Sciatic nerve (tissue), 2 donors: Measurements from ENCODE around the gene ATP8B3. TPM values are rescaled to one million over a fixed set of nuclear protein-coding genes. Genes with fewer than 3 reads are reported as not detected.

Experiments used
- ATAC-seq: fragments of 200-7000 bp; cut with Tn5 transposase; one replicate; pipeline ENCODE4 v1.9.1; 2020; ENCODE audit warnings: mild to moderate bottlenecking, moderate library complexity
- DNase-seq: peaks from one replicate; pipeline ENCODE4 v3.0.0-alpha.2; 2020; ENCODE audit warnings: low spot score
- intact Hi-C: fragments of 100-400 bp; cut with DNase I; formaldehyde crosslinking; loops from one replicate; pipeline ENCODE4 v1.14.2; 2022
- total RNA-seq: library from RNA; stranded (reverse); fragmentation: NEBNext Ultra II Directional; extraction: Animal tissue kit (Norgen Biotek cat#: 25700); gene quantifications from one replicate; pipeline ENCODE4 v1.2.1, GENCODE V29; 2021
- donor health status: DM: no; HTN: no; CAD: no.
- donor health status: DM: no; HTN: no; CAD: no.

Gene ATP8B3
- total RNA-seq, 1 donor from 2014 or later = 2.3 TPM

DNA sequence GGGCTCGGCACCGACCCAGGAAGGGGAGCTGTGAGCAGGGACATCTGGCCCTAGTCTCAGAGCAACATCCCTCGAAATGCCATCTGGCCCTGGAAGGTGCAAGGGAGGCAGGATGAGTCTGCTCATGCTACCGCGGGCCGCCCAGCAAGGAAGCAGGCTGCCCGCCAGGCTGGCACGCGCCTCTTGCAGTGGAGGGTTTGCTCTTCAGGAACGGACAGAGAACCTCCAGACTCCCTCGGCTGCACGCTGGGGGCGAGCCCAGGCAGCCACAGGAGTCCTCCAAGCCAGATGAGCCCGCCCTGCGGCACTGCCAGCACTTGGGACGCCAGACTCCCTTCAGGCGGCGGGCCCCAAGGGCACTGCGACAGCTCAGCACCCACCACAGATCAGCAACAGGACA, 10.1 kb upstream of the ATP8B3 start:
- DNase-seq (no peak), ATAC-seq (no peak)
- intact Hi-C loops = no loop called here

DNA sequence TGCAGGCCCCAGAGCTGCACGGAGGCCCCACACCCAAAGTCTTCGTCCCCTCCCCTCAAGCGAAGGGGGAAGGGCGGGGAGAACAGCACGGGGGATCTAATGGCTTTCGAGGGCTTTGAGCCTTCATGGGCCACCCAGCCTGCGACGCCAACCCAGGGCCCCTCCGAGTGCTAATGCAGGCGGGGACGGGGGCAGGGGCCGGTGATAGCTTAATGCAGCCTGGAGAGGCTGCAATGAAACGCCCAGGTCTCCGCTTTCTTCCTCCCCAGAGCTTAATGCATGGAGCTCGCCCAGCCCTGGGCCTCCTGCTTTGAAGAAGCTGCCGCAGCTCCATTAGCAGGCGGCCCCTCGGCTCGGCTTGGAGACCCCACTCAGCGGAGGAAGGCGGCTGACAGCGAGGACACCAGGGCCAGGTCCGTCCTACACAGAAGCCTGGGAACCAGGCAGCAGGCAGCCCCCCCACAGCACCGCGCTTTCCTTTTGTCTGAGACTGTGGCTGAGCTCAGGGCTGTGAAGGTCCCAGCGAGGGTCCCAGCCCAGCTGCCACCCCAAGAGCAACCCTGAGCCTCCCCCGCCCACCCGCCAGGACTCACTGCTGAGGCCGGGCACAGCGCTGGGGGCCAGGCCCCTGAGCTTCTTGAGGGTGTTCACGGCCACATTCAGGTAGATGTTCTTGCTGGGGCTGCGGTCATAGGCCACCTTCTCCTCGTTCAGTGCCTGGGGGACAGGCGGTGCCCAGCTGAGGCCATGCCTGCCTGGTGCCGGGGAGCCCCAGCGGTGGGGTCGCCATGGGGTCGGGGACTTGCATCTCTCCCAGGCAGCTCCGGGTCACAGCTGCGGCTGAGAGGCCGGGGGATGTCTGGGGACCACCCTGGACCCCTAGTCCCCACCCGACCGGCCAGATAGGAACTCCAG, 7.5 kb upstream of the ATP8B3 start:
- no peak for DNase-seq
- intact Hi-C loops = no loop called here
- no peak for ATAC-seq

DNA sequence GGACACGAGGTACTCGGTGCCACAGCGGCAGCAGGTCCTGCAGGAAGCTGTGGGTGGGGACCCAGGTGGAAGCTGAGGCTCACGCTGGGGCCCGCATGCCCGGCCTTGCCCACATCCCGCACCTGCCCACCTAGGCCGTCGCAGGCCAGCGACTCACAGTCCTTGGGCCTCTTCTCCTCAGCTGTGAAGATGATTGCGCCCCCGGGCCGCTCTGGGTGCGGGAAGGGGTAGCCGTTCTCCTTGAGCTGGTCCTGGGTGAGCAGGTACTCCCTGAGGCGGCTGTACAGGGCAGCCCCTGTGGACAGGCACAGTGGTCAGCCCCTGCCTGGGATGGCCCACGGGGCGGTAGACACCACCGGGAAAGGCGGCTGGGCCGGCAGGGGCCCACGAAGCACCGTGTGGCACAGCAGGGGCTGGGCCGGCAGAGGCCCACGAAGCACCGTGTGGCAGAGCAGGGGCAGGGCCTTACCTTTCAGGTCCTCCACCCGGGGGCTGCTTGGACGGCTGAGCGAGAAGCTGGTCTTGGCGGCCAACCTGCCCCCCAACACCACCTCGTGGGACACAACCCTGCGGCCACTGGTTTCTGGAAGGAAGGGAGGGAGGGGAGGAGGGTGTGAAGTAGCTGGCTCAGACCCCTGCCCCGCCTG, 6.6 kb upstream of the ATP8B3 start:
- DNase-seq (no peak), ATAC-seq (no peak)
- intact Hi-C loops = no loop called here

DNA sequence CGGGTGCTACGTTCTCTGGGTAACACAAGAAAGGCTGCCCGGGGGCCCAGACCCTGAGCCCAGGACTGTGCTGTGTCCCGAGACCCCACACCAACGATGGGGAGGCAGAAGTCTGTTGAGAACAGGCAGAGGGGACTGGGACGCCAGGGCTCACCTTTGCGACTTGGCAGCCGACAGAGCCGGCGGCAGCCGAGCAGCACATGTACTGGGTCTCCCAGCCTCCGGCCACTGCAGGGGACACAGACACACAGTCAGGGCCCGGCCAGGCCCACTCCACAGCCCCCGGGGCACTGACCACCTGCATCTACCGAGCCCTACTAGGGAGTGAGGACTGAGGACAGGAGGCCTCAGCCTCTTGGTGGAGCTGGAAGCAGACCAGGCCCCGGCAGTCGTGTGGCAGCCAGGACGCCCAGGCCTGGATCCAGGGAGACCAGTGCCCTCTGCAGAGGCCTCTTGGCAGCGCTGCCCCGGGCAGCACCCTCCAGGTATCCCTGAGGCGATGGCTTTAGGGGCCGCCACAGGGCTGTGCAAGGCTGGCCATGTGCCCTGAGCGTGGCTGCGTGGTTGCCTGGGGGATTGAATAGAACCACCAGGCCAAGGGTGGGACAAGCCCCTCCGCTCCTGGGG, 5.6 kb upstream of the ATP8B3 start:
- DNase-seq (no peak), ATAC-seq (no peak)
- intact Hi-C loops = no loop called here

DNA sequence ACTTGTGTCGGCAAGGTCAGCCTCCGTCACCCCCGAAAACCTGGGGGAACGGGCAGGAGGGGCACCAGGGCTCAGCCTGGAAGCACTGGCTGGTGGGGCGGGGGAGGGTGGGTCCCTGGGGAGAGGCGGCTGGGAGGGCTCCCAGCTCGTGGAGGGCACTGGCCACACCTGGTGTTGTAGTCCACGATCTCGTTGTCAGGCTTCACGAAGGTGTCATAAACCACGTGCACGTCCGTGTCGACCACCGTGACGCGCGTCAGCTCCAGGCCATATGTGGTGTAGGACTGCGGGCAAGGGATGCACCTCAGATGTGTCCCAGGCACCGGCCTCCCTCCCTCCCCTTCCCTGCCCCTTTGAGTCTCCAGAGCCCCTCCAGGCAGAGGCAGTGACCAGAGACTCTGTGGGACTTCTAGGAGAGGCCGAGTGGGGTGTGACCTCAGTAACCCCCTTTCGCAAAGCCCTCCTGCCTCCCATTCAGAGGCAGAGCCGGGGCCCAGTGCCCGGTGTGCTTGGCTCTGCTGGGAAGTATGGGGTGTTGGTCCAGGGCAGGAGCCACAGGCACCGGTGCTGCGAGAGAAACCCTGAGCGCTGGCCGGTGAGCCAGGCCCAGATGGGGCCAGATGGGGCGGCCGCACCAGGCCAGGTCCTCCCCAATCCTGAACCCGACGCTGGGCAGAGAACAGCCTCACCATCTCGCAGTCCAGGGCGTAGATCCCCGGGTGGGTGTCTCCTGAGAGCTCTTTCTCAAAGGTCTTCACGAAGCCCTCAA, 4.6 kb upstream of the ATP8B3 start:
- intact Hi-C loops = no loop called here
- DNase-seq (no peak), ATAC-seq (no peak)

DNA sequence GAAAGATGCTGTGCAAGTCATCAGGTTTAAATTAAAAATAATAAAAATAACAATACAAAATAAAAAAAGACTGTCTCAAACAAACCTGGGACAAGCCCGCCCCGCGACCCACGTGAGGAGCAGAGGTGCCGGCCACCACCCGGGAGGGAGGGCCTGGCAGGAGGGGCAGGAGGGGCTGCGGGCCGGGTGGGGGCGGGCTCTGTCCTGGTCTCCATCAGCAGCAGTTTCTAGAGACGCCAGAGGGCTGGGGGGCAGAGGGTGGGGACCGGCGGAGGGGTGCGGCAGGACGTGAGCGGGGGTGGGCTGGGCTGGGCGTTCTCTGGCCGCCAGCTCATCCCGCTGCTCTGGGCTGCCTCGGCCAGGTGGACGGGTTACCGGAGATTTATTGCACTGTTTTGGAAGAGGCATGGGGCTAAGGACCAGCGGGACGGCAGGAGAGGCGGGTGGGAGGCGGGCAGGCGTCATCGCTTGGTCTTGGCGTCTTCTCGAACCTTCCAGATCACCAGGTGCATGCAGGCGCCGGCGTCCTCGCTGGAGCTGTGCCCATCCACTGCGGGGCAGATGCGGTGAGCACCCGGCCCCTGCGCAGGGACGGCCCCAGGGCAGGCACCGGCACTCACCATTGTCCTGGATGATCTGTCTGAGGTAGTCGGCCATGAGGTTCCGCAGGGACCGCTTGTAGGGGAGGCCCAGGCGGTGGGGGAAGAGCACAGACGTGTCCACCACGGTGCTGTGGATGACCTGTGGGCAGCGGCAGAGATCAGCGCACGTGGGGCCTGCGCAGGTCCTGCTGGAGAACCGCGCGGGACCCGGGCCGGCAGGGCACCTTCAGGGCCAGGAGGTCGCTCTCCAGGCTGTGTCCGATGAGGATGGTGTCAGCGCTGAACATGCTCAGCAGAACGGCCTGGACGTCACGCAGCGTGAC, 3.8 kb upstream of the ATP8B3 start:
- ATAC-seq = no peak
- no peak for DNase-seq
- intact Hi-C loops = no loop called here

DNA sequence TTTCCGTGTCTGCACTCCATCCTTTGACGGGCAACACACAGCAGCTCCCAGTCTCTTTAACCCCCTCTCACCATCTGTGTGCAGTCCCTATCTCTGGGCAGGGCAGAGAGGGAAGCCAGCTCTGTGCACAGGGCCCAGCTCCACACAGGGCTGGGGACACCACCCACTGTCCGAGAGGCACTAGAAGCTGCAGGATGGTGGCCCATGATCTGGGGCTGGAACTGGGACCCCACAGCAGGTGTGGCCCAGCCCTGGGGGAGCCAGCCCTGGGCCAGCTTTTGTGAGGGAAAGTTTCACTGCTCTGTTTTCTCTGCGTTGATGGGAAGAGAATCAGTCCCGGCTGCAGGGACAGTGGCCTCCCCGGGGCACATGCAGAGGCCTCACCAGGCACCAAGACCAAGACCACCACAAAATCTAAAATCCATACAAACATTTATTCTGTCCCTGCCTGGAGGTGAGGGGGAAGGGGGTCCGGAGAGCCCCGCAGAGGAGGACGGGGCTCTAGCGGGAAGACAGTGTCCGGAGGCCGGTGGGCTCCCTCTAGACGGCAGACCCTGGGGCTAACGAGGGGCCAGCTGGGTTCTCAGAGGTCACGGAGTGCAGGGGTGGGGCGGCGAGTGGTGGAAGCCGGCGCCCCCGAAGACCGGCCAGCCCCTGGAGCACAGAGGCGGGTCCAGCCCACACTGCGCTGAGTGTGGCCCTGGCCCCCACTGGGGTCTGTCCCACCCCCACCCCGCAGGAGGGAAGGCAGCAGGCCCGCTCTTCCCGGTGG, 2.9 kb upstream of the ATP8B3 start:
- intact Hi-C loops = no loop called here
- no peak for DNase-seq
- ATAC-seq = no peak

DNA sequence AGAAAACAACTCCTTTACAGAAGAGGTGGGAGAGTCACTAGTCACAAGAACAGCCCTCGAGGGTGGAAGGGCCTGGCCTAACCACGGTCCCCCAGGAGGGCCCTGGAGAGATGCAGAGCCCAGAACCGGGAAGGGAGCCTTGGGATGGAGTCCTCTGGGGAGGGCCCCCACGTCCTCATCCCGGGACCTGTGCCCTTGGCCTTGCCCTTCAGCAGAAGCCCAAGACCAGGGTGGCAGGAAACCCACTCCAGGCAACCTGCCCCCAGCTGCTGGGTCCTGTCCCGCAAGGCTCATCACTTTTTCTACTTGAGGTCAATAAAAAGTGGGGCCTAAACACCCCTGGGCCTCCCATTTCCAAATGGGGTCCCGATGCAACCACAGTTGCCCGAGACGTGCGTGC, 2.3 kb upstream of the ATP8B3 start:
- intact Hi-C loops = no loop called here
- ATAC-seq = no peak

DNA sequence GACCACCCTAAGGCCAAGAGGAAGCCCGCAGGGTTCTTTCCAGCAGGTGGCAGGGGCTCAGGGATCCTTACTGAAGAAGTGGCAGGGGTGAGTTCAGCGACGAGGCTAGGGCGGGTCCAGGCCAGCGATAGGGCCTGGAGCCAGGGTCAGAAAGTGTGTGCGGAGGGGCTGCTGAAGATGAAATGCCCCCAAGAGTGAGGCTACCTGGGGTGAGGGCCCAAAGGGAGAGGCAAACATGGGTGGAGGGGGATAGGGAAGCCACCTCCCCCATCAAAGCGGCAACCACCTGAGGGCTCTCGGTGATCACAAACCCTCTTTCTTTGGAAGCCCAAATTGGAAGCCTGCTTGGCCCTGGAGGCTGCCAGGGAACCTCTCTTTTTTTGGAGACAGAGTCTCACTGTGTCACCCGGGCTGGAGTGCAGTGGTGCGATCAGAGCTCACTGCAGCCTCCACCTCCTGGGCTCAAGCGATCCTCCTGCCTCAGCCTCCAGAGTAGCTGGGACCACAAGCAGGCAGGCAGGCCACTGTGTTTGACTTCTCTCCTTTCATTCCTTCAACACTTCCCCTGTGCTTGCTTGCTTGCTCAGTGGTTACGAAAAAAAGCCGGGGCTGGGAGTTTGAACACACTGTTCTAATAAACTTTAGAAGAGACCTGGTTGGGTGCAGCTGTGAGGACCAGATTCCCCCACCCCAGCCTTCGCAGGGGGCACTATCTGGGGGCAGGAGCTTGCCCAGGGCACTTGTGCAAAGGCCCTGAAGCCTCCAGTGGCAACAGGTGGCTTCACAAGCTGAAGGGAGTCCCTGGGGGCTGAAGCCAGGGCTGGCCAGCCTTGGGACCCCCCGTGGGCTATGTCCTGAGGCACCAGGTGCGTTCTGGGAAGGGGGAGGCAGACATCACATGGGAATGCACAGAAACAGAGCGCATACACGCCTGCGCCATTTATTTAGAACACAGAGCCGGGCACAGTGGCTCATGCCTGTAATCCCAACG, 1.4 kb upstream of the ATP8B3 start:
- no peak for ATAC-seq
- intact Hi-C loops = no loop called here
- DNase-seq = no peak

More for the DNA sequence above, 2.3 kb upstream of the ATP8B3 start:
- no peak for DNase-seq

DNA sequence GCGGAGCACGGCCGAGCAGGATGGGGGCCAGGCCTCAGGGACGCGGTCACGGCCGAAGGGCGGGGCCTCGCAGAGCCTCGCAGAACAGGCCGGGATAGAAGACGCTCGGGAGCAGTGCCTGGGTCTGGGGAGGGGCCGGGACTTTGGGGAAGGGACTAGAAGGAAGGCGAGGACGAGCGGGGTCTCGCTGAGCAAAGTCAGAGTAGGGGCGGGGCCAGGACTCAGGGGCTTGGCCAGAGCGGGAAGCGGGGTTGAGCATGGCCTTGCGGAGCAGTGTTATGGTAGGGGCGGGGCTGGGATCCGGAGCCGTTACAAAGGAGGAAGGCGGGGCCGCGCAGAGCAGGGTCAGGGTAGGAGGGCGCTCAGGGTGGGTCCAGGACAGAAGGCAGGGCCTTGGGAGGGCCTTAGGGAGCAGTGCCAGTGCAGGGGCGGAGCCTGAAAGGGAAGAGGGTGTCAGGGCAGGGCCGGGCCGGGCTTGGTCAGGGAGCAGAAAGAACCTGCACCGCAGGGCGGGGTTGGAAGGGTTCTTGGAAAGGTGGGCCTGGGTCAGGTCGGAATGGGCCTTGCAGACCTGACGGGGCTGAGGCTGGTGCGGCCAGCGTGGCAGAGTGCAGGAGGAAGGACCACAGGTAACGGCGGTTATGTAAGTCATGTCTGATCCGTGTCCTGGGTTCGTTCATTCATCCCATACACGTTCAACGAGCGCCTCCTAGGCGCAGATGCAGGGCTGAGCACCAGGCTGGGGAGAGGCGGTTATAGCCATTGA, 533 bp upstream of the ATP8B3 start:
- intact Hi-C loops = no loop called here
- peak; percentile 93 for ATAC-seq

DNA sequence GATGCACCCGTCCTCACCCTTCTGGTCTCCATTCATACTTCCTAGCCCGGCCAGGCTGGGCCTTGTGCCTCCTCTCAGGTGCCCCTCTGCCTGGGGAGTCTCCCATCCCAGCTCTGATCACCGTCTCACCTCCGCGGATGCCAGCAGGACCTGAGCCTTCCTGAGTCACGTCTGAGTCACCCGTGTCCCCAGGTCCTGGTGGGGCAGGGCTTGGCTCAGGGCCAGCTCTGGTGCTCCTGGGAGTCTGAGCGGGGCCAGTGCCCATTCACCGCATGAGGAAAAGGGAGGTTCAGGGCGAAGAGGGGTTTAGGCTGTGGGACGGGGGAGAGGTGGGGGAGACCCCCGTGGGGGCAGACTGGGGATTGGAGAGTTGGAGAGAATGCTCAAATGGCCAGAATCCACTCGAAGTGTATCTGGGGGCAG, 593 bp downstream of the ATP8B3 start:
- intact Hi-C loops = no loop called here
- DNase-seq = peak; percentile 81
- no peak for ATAC-seq

More for the DNA sequence above, 533 bp upstream of the ATP8B3 start:
- DNase-seq = peak; percentile 94

DNA sequence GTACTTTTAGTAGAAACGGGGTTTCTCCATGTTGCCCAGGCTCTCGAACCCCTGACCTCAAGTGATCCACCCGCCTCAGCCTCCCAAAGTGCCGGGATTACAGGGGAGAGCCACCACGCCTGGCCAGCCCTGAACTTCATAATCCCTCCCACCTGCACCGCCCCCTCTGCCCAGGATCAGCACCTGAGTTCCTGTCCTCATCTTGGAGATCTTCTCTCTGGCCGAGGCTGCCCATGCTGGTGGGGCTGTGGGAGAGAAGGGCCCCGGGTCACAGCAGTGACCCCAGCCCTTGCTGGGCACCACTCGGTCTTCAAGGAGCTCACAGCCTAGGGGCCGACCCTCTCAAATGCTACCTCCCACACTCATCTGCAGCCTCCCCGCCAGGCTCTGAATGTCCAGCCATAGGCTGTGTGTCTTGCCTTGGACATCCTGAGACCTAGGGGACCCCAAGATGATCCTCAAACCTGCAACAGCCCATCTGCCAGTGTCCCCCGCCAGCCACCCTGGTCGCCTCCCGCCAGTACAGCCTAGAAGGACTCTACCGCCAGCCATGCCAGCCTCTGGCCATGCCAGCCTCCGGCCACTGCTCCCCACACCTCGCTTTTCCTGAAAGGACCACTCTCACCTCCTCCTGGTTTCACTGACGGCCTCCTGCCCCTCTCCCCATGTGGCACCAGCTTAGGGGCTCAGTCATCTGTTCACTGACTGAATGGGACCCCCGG, 1.5 kb downstream of the ATP8B3 start:
- intact Hi-C loops = no loop called here
- no peak for DNase-seq
- no peak for ATAC-seq

DNA sequence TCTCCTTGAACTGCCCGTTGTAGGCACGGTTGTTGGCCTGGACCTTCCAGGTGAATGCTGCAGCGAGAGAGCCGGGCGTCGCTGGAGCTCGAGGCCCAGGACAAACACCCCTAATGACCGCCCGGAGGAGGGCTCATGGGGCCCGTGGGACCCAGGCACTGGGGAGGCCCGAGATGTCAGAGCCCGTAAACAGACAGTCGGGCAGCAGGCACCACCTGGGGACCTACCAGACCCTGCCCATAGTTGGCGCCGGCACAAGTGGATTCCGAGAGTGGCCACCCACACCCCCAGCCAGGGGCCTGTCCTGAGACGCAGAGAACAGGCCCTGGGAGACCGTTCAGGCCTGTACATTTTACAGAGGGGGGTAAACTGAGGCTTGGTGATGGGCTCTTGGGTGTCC, 2.4 kb downstream of the ATP8B3 start:
- no peak for ATAC-seq
- intact Hi-C loops = no loop called here
- DNase-seq = no peak

DNA sequence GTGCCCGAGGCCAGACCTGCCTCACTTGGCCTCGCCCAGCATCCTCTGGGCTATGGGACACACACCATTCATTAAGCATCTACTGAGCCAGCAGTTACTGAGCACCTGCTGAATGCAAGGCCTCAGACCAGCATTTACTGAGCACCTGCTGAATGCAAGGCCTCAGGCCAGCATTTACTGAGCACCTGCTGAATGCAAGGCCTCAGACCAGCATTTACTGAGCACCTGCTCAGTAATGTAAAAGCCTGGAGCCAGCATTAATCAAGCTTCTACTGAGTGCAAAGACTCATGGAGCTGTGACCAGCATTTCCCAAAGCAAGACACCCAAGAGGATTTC, 3.7 kb downstream of the ATP8B3 start:
- intact Hi-C loops = no loop called here
- ATAC-seq (no peak), DNase-seq (no peak)

DNA sequence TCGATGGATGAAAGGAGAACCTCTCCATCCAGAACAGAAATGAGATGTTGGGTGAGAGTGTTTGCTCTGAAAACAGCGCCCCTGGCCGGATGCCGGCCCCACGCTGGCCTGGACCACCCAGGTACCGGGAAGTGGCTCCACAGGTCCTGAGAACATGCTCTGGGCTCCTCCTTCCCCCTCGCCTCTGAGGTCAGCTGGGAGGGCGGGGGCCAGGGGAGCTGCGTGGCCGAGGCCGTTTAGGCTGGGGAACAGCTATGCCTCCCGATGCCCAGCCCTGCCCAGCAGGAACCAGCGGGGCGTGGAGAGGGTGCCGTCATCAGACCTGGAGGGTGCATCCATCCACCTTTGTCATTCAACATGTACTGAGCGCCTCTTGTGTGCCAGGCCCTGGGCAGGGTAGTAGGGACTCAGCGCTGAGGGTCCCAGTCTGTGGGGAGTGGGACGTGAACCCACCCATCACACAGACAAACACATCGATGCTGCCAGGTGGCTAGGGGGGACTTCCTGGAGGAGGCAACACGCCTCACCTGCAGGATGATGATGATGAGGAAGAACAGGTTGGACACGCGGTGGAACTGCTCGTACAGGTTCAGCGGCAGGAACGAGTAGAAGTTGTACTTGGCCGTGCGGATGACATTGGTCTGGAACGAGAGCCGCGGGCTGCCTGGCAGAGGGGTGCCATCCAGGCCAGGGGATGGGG, 4.2 kb downstream of the ATP8B3 start:
- intact Hi-C loops = no loop called here
- DNase-seq = no peak
- no peak for ATAC-seq
